Breast epithelium (tissue), 3 donors: ENCODE measurements around the gene PSMD1.

ENCODE experiments used
- CTCF ChIP-seq, 3 donors: fragments of 450-650 bp; IDR thresholded peaks; one replicate each; pipeline ENCODE4 v1.5.1; 2016 to 2017; ENCODE audit warnings: antibody characterized with exemption in 3 of 3, mild to moderate bottlenecking in 3 of 3, moderate library complexity in 3 of 3
- POLR2A ChIP-seq: fragments of 450-650 bp; IDR thresholded peaks from one replicate; pipeline ENCODE4 v1.6.1; 2016; ENCODE audit warnings: antibody characterized with exemption, mild to moderate bottlenecking, moderate library complexity

DNA sequence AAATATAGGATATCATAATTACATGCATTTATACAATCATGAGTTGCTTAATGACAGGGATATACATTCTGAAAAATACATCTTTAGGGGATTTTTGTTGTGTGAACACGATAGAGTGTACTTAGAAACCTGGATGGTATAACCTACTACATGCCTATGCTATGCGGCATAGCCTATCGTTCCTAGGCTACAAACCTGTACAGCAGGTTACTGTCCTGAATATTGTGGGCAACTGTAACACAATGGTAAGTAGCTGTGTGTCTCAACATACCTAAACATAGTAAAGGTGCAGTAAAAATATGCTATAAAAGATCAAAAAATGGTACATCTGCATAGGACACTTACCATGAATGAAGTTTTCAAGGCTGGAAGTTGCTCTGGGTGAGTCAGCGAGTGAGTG, 12.9 kb upstream of the PSMD1 start:
- TF ChIP-seq CTCF (IDR thresholded peaks at IDR 0.05) (no peak), POLR2A (no peak)
